ENCODE results near the gene AGBL1.

Gene AGBL1

DNA sequence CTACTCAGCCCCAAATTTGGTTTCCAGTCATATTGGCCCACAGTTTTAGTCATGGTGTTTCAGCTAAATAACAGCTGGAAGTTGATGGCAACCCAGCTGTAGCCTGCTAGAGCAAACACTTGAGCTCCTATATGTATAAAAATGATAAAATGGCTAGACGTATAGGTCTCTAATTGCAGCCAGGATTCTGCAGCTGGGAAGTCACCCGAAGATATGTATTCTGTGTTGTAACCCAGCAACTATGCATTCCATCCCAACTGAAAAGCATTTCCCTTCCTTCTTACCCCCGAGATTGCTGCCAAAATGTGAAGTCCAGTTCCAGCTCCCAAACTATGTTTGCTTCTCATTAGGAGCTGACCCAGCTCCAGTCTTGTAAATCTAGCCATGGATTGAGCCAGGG lies 408.4 kb downstream of the AGBL1 start:
- H3K36me3 ChIP-seq (ENCODE audit: control insufficient read depth in 2 of 2, insufficient read depth in 1 of 2, low read length in 2 of 2): no peaks in the 10 kb centered on the region
- peaks cover 20% of the 10 kb centered on the region for H3K4me1 ChIP-seq (ENCODE audit: control insufficient read depth, insufficient read depth, low read length)
- H3K9me3 ChIP-seq (ENCODE audit: control insufficient read depth, insufficient read depth, low read depth, low read length): no peaks in the 10 kb centered on the region
- ChIA-PET POLR2A (no interaction called here), CTCF (no interaction called here)
- H3K27ac ChIP-seq (ENCODE audit: extremely low read depth, low read depth, low read length): no peak overlapping the region
- TF ChIP-seq HOXC10 (CRISPR knock-in tag; IDR thresholded peaks at IDR 0.05): no peak
- TF ChIP-seq ZNF776 (tag by site-specific recombination; IDR thresholded peaks at IDR 0.05; ENCODE audit: borderline replicate concordance): no peak
- no peak for TF ChIP-seq ZNF48 (tag by site-specific recombination; IDR thresholded peaks at IDR 0.05)
- no peak for TF ChIP-seq YY1 (tag by site-specific recombination; IDR thresholded peaks at IDR 0.05)
- TF ChIP-seq ZNF146 (tag by site-specific recombination; IDR thresholded peaks at IDR 0.05): no peak
- no peak for TF ChIP-seq ZNF292 (tag by site-specific recombination; IDR thresholded peaks at IDR 0.05; ENCODE audit: borderline replicate concordance, low read depth)
- no peak for TF ChIP-seq GLI4 (tag by site-specific recombination; IDR thresholded peaks at IDR 0.05)
- no peak for TF ChIP-seq ZNF777 (tag by site-specific recombination; IDR thresholded peaks at IDR 0.05; ENCODE audit: borderline replicate concordance)
- TF ChIP-seq ZNF660 (tag by site-specific recombination; IDR thresholded peaks at IDR 0.05): no peak
- TF ChIP-seq ZNF843 (tag by site-specific recombination; IDR thresholded peaks at IDR 0.05): no peak
- no peak for TF ChIP-seq ZNF785 (tag by site-specific recombination; IDR thresholded peaks at IDR 0.05)
- TF ChIP-seq MEIS1 (CRISPR knock-in tag; IDR thresholded peaks at IDR 0.05; ENCODE audit: borderline replicate concordance): no peak
- TF ChIP-seq ZNF248 (tag by site-specific recombination; IDR thresholded peaks at IDR 0.05): no peak
- TF ChIP-seq BCL11B (tag by site-specific recombination; IDR thresholded peaks at IDR 0.05; ENCODE audit: low read depth): no peak
- no peak for TF ChIP-seq ZNF426 (tag by site-specific recombination; IDR thresholded peaks at IDR 0.05)
- TF ChIP-seq ZBTB17 (tag by site-specific recombination; IDR thresholded peaks at IDR 0.05): no peak
- TF ChIP-seq BCL11A (tag by site-specific recombination; IDR thresholded peaks at IDR 0.05; ENCODE audit: low read depth): no peak
- no peak for TF ChIP-seq ZNF302 (tag by site-specific recombination; IDR thresholded peaks at IDR 0.05; ENCODE audit: low read depth)
- TF ChIP-seq ZBTB7A (tag by site-specific recombination; IDR thresholded peaks at IDR 0.05; ENCODE audit: low read depth): no peak
- H3K4me3 ChIP-seq (ENCODE audit: low read depth, low read length): no peak overlapping the region

GRCh38 chr15:86489981-86490380 lies 410.3 kb downstream of the AGBL1 start:
- H3K27ac ChIP-seq (ENCODE audit: extremely low read depth, low read depth, low read length): peak overlapping the region; percentile 64
- ChIA-PET POLR2A (no interaction called here), CTCF (interaction anchor here (0.6 kb wide), 1 partner anchor 9 kb away, joined by 3 read pairs; no protein-coding TSS in a partner anchor)
- TF ChIP-seq SCRT2 (tag by site-specific recombination; IDR thresholded peaks at IDR 0.05): no peak
- no peak for TF ChIP-seq ZNF561 (tag by site-specific recombination; IDR thresholded peaks at IDR 0.05; ENCODE audit: borderline replicate concordance)
- TF ChIP-seq ZNF37A (tag by site-specific recombination; IDR thresholded peaks at IDR 0.05): no peak
- TF ChIP-seq TRIM28 (IDR thresholded peaks at IDR 0.05; ENCODE audit: borderline replicate concordance, low read length): peak; percentile 97
- peak; percentile 82 for TF ChIP-seq TCF7L2 (IDR thresholded peaks at IDR 0.05; ENCODE audit: borderline replicate concordance, low read depth, low read length)
- no peak for TF ChIP-seq ZNF423 (tag by site-specific recombination; IDR thresholded peaks at IDR 0.05)
- no peak for TF ChIP-seq ZNF544 (tag by site-specific recombination; IDR thresholded peaks at IDR 0.05)
- TF ChIP-seq ZXDB (tag by site-specific recombination; IDR thresholded peaks at IDR 0.05): no peak
- TF ChIP-seq YY1 (tag by site-specific recombination; IDR thresholded peaks at IDR 0.05): no peak
- no peak for TF ChIP-seq SP7 (tag by site-specific recombination; IDR thresholded peaks at IDR 0.05)
- H3K4me1 ChIP-seq (ENCODE audit: control insufficient read depth, insufficient read depth, low read length): peaks cover 23% of the 10 kb centered on the region
- H3K36me3 ChIP-seq (ENCODE audit: control insufficient read depth in 2 of 2, insufficient read depth in 1 of 2, low read length in 2 of 2): no peaks in the 10 kb centered on the region
- H3K9me3 ChIP-seq (ENCODE audit: control insufficient read depth, insufficient read depth, low read depth, low read length): no peaks in the 10 kb centered on the region
- H3K4me3 ChIP-seq (ENCODE audit: low read depth, low read length): no peak overlapping the region
